ENCODE measurements around the gene DYNLT2B.
"Not testable (repeated sequence)": the region's sequence is repeated elsewhere in the genome, so short reads cannot be mapped to it uniquely, and the experiment has no call there.

The DYNLT2B gene

GRCh38 chr3:196354132-196354531 is 36.1 kb upstream of the DYNLT2B start:
- no peak for TF ChIP-seq CTCF (IDR thresholded peaks at IDR 0.05; ENCODE audit: low read depth, low read length, missing control alignments)
- no peak for DNase-seq (ENCODE audit: extremely low read depth, low read depth)

GRCh38 chr3:196351541-196351940 is 33.5 kb upstream of the DYNLT2B start:
- no peak for DNase-seq (ENCODE audit: extremely low read depth, low read depth)

More at GRCh38 chr3:196354132-196354531, 36.1 kb upstream of the DYNLT2B start:
- H3K4me3 ChIP-seq (replicated peaks; ENCODE audit: low read depth, low read length) = no peak overlapping the region

GRCh38 chr3:196350067-196350466 is 32.0 kb upstream of the DYNLT2B start:
- TF ChIP-seq CTCF (IDR thresholded peaks at IDR 0.05; ENCODE audit: low read depth, low read length, missing control alignments) = no peak
- no peak overlapping the region for H3K4me3 ChIP-seq (replicated peaks; ENCODE audit: low read depth, low read length)
- DNase-seq (ENCODE audit: extremely low read depth, low read depth) = no peak

More at GRCh38 chr3:196351541-196351940, 33.5 kb upstream of the DYNLT2B start:
- H3K4me3 ChIP-seq (replicated peaks; ENCODE audit: low read depth, low read length) = no peak overlapping the region
- TF ChIP-seq CTCF (IDR thresholded peaks at IDR 0.05; ENCODE audit: low read depth, low read length, missing control alignments) = no peak

- TF ChIP-seq CTCF (IDR thresholded peaks at IDR 0.05; ENCODE audit: low read depth, low read length, missing control alignments) = no peak
- H3K4me3 ChIP-seq (replicated peaks; ENCODE audit: low read depth, low read length) = no peak overlapping the region
- no peak for DNase-seq (ENCODE audit: extremely low read depth, low read depth)
These were observed 30.7 kb upstream of the DYNLT2B start for GRCh38 chr3:196348698-196349097.

- DNase-seq (ENCODE audit: extremely low read depth, low read depth) = no peak
- TF ChIP-seq CTCF (IDR thresholded peaks at IDR 0.05; ENCODE audit: low read depth, low read length, missing control alignments) = no peak
- no peak overlapping the region for H3K4me3 ChIP-seq (replicated peaks; ENCODE audit: low read depth, low read length)
These were observed 26.6 kb upstream of the DYNLT2B start for GRCh38 chr3:196344663-196345062.

GRCh38 chr3:196343917-196344316 is 25.9 kb upstream of the DYNLT2B start:
- not testable (repeated sequence) for DNase-seq (ENCODE audit: extremely low read depth, low read depth)

GRCh38 chr3:196341137-196341536 is 23.1 kb upstream of the DYNLT2B start:
- H3K4me3 ChIP-seq (replicated peaks; ENCODE audit: low read depth, low read length) = no peak overlapping the region
- DNase-seq (ENCODE audit: extremely low read depth, low read depth) = no peak
- TF ChIP-seq CTCF (IDR thresholded peaks at IDR 0.05; ENCODE audit: low read depth, low read length, missing control alignments) = no peak

More at GRCh38 chr3:196343917-196344316, 25.9 kb upstream of the DYNLT2B start:
- not testable (repeated sequence) for H3K4me3 ChIP-seq (replicated peaks; ENCODE audit: low read depth, low read length)
